COLO668 (cell line): Measurements from ENCODE around the gene ITGA11.

Experiments used
- DNase-seq: peaks from one replicate; lab custom pipeline; 2025; ENCODE audit not compliant: unreplicated experiment; lab: John Stamatoyannopoulos, UW

ITGA11 gene

DNA sequence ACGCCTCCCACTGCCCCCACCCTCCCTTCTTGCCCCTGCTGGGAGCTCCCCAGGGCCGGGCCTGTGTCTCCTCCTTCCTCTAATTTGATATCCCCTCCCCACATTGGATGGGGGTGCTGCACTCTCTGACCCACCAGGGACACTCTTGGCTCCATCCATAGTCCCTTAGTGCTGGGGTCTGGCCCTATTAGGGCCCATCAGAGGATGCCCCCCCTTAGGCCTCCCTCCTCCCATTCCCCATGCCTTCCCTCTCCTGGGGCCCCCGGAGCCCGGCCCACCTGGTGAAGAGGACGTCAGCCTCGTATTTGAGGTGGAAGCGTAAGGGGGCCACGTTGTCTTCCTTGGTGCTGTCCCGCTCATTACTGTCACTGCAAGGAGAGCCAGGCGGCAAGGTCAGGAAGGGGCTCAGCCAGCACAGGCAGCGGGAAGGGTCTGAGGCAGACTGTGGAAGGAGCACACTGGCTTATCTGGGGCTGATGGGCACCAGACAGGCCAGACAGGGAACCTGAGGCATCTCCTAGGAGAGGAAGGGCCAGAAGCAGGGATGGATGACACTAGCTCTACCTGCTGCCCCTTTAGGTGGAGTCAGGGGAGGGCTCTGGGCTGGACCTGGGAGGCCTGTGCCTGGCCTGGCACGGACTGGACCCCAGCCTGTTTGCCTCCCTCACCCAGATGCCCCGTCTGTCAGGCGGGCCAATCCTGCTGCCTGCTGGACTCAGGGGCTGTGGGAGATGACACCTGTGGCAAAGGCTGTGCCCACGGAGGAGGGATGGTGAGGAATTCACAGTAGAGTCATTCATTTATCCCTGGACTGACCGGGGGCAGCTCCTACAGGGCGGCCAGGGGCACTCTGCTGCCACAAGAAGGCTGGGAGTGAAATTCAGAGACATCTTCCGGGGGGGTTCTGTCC lies 118.2 kb downstream of the ITGA11 start:
- DNase-seq: no peak

DNA sequence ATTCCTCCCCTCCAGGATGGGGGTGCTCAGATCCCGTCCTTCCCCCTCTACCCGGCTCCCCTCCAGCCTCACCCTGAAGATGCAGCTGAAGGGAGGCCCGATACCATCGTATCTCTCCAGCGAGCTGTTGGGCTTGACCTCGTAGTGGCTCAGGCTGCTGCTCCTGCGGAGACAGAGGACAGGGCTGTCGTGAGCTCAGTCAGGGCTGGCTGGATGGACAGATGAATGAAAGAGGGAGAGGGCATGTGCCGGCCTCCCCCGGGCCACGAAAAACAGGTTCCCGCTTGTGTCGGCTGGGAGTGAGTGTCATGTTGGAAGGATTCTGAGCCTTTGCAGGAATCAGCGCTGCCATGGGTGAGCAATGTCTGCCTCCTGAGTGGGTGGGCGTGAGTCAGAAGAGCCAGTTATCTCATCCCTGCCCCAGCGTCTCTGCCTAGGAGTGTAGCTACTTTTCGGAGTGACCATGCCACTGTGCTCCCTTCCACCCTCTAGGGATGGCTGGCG lies 119.2 kb downstream of the ITGA11 start:
- DNase-seq: no peak

DNA sequence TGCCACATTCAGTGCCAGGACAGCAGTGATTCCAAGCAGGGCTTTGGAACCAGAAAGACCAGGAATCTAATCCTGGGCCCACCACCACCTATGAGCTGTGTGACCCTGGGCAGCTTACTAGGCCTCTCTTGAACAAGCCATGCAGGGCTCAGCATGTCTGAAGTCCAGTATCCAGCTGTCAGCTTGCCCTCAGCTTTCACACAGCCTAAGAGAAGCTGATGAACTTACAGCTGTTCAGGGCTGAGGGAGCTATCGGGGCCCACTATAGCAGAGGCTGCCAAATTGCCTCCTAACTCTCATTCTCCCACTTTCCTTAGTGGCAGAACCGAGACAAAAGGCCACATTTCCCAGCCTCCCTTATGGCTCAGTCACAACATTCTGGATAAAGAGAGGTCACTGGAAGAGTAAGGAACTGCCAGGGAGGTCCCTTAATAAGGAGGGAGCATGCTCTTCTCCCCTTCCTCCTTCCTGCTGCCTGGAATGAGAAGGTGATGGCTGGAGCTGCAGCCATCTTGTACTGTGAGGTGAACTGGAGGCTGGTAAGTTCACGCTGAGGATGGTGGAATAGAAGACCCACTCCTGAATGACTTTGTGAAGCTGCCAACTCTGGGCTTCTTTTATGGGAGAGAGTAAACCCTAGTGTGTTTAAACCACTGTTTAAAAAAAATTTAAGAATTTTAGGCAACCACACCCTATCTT lies 120.0 kb downstream of the ITGA11 start:
- no peak for DNase-seq

DNA sequence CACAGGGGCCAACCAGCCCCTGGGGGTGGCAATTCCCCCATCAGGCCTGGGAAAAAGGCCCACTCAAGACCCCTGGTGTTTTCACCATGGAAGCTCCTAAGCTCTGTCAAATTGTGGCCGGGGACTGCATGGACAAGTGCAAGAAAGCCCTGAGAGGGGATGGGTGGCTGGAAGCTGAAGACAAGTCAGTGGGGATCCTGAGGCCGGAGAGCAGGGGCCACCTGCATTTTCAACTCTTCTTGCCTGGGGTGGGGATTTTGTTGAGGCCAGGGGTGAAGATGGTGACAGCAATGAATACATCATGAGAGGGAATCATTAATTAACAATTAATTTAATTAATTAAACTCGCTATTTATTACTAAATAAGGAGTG lies 120.5 kb downstream of the ITGA11 start:
- no peak for DNase-seq

DNA sequence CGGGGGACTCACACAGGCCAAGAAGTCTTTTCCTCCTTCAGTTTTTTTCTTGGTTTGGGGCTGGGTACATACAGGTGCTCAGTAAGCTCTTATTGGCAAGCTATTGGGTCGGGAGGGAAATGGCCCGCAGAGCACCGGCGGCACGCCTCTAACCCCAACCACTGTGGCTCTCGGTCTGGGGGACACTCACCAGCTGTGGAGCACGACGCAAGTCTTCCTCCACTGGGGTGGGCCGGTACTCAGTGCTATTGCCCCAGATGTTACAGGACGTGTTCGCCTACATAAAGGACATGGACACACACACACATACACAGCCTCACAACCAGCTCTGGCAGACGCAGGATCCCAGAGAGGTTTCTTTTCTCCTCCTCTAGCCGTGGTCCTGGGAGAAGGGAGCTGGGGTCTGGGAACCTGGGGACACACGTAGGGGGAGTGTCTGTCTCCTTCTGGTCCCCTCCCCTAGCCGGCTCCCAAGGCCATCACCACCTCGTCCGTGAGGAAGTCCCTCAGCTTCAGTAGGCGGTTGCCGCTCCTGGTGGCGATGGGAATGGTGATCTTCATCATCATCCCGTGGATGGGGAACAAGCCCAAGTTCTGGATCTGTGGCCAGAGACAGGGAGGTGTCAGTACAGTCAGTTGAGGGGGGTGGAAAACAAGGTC lies 121.0 kb downstream of the ITGA11 start:
- no peak for DNase-seq

DNA sequence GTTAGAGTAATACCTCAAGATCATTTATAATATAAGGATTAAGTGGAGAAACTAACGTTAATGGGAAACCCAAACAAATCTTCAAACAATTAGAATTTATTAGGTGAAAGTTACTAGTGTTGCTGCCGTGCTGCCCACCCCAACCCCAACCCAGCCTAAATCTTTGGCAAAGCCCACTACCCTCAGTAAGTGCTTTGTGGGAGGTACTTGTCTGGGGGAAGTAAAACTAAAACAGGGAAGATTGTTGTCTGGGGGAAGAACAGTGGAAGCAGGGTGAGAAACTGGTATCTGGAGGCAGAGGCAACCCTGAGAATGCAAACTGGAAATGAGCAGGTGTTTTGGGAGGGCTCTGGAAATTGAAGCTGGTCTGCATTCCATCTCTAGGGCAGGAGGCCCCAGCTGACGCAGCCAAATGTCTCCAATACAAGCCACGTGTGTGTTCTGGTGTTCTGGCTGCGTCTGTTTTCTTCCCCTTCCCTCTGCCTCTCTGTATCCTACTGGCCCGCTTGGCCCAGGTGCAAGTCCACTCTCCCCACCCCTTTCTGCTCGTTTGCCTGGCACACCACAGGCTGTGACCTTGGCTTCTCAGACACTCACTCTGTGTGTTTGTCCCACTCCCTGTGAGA lies 121.7 kb downstream of the ITGA11 start:
- no peak for DNase-seq

DNA sequence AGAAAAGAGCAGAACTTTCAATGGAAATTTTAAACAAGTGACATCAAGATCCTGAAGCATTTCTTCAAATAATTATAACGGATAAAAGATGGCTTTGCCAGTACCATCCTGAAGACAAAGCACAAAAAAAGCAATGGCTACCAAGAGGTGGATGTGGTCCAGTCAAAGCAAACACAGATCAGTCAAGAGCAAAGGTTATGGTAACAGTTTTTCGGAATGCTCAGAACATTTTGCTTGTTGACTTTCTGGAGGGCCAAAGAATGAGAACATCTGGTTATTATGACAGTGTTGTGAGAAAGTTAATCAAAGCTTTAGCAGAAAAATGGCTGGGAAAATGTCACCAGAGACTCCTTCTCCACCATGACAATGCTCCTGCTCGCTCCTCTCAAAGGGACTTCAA lies 122.9 kb downstream of the ITGA11 start:
- DNase-seq: no peak

DNA sequence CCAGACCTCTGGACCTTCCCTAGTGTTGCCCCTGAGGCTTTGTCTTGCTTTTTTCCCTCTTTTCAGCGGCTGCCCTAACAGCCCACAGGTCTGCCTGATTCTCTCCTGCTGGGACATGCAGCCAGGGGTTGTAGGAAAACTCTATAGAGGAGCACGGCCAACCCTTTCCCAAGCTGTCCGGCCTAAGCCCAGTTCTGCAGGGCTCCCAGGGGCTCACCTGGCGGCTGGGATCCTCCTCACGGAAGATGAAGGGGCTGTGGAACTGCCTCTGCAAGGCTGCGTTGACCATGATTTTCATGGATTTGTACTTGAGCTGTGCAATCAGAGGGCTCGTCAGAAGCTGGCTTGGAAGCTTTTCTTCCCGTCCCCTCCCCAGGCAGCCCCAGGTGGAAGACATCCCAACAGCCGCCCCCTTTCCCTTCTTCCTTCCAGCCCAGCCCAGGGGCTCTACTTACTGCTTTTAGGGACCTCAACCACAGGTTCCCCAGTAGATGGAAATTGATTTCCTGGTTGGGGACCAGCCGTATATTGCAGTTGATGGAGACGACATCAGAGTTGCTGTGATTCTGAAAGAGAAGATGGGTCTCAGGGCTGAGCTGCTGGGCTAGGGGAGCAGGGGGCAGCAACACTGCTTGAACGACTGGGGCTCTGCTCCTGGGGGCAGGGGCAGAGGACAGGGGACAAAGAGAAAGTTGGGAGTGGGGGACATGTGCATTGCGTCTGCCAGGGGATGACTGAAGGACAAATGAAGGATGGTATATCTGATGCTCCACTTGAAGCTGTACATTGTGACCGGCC lies 124.6 kb downstream of the ITGA11 start:
- DNase-seq: no peak

DNA sequence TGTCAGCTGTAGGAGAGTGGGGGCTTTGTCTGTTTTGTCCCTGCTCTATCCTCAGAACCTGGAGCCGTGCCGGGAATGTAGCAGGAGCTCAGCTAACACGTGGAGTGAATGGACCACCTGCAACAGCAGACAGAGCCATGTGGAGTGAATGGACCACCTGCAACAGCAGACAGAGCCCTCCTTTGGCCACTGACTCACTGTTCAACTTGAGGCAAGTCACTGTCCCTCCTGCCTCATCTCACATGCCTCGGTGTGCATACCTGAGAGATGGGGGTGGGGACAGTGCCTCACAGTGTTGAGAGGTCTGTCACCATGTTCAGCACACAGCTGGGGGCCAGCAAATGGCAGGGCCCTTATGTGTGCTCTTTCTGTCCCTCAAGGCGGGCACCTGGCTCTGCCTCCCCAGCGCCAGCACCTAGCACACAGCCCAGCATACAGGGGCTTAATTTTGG lies 126.5 kb downstream of the ITGA11 start:
- DNase-seq: no peak

DNA sequence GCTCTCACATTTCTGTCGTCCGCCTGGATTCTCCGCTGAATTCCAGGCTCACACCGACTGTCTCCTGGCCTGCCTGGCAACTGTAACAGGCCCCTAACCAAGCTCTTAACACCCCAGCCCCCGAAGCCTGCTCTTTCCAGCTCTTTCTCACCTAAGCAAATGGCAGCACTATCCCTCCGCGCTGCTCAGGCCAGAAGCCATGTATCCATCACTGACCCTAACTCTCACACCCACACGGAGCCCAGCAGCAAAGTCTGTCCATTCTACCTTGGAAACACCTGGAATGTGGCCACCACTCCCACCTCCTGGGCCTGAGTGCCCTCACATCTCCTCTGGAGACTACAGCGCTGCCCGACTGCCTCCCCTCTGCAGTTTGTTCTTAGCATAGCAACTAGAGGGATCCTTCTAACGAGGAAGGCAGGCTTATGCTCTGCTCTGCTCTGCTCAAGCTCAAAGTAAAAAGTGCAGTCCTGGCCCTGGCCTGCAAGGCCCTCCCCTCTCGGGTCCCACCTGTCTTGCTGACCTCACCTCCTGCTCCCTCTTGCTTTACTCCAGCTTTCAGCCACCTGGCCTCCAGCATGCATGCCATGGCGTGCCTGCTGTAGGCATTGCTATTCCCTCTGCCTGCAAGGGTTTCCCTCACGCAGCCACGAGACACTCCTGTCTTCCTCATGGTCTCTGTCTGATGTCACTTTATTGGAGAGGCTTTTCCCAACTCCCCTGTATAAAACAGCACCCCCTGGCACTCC lies 127.2 kb downstream of the ITGA11 start:
- DNase-seq: no peak

DNA sequence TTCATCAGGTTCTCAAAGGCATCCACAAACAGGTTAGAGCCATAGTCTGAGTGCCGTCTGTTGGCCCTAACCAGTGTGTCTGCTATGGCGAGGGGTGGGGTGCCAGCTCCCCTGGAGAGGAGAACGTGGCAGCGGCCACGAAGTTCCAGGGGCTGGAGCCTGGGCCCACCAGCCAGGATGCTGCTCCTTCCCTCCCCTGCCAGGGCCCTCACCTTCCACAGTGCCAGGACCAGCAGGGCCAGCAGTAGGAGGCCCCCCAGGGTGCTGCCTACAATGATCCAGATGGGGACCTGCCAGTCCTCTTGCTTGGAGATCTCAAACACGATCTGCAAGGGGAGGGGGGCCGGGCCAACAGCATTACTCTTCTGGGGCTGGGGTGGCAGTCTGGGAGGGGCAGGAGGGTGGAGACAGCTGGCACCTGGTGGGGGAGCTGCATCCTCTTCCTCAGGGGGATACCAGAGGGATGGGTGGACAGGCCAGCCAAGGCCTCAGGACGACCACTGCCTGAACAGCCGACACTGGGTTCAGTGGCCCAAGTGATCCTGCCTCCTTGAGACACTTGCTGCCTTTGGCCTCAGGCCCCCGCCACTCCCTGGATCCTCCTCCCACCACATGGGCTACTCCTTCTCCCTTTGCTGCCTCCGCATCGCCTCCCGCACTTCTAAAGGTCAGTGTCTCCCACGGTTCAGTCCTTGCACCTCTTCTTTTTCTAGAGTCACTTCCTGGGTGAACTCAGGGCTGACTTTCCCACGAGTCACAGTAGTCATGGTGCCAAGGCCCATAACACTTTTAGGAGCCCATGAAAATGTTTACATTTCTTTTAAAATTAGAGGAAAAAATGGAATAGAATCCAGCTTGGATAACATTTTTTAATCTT lies 128.2 kb downstream of the ITGA11 start:
- DNase-seq: no peak

DNA sequence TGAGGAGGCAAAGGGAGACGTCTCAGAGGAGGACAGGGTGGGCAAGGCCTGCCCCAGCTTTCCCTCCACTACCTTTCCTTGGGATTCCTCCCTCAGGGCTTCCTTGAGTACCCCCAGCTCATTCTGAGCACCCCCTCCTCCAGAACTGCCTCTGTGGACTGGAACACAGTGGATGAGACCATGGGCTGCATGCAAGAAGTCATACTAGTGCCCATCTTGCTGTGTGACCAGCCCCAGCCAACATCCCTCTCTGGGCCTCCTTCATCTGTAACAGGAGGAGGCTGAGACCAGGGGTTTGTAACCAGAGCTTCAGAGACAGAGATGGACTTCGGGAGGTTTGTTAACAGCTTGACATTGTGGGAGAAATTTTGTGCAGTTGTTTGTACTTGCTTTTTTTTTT lies 128.8 kb downstream of the ITGA11 start:
- DNase-seq: no peak

DNA sequence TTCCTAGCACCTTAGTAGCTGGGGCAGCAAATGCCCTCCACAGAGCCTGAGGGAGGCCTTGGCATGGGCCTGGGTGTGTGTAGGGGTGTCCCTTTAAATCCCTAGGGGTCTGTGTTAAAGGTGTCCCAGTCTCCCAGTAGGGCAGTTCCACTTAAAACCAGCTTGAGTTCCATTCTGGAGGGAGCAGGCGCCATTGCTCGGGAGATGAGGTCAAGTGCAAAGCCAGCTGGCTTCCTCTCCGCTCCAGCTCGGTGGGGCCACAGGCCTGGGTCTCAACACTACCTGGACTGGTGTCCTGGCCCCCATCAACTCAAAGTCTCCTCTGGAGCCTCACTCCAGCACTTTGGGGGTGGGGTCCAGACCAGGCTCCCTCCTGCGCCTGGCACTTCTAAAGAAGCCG lies 129.2 kb downstream of the ITGA11 start:
- DNase-seq: no peak

DNA sequence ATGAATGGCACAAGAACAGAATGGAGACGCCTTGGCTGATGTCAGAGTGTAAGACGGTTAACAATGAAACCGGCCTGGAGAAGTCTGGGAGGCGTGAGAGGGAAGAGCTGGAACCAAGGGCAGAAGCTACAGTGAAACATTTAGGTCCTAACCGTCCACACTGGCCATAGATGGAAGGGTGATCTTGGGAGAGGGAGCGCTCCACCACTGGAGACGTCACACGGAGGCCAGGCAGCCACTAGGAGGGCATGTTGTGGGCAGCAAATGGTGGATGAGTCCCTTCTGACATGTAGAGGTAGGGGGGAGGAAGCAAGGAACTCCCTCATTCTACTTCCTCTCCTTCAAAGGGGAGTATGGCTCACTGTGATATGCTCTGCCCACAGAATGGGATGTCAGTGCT lies 130.7 kb downstream of the ITGA11 start:
- DNase-seq: no peak

DNA sequence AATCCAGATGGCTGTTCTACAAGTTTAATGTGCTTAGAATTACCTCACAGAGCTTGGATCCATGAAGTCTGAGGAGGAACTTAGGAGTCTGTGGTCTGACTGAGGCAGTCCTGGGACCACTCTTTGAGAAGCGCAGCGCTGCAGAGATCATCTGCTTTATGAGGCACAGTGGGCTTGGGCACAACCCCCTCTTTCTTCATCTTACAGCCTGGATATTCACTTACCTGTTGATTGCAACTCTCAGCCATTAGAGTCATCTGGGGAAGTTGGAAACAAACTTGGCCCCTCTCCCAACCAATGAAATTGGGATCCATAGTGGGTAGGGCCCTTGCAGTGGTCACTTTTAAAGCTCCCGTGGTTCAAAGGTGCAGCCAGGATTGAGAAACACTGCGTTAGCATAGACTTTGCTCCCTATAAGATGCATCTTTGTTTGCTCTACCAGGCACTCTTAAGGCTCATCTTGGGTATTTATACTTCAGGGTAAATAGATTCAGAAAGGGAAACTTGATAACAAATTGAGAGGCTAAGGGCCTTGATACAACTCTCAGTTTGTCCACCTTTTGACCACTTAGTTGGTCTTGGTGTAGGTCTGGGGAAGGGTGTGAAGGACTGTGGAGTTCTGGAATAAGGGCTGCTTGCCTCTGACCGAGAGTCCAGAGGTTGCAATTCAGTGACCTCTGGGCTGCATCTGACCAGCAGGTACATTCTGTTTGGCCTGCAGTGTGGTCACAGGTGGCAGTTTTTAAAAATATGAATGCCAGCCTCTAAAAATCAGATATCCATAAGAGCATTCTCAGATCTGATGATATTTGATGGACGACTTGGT lies 131.6 kb downstream of the ITGA11 start:
- DNase-seq: no peak

DNA sequence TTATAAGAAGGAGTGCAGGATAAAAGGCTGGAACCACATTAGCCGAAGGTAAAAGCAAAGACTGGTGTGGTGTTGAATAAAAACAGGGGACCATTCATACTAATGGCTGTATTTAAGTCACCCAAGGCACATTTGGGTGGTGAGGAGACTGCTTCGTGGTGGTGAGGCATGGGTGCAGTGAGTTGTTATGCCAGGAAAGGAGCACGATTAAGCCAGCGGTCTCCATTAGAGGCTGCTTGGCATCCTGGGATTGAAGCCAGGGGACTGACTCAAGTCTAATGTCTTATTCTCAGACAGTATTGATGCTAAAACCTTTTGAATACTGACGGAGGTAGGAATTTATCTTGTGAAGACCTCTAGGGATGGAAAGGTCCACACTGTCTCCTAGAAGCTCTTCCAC lies 132.5 kb downstream of the ITGA11 start:
- DNase-seq: no peak

DNA sequence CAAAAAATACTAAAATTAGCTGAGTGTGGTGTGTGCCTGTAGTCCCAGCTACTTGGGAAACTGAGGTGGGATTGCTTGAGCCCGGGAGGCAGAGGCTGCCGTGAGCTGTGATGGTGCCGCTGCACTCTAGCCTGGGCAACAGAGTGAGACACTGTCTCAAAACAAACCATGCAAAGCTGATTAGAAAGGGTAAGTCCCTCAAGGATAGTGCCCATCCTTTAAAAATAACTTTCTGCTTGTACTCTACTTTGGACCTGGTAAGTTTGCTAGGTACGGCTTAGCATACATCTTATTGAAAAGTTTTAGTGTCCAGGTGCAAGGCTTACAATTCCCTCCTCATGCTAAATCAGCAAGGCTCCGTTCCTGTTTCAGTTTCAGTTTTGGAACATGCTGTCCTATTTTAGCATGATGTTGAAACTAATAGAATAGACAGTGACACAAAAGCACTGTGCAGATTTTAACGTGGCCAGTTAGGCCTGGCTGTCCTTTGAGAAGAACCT lies 133.0 kb downstream of the ITGA11 start:
- DNase-seq: no peak

DNA sequence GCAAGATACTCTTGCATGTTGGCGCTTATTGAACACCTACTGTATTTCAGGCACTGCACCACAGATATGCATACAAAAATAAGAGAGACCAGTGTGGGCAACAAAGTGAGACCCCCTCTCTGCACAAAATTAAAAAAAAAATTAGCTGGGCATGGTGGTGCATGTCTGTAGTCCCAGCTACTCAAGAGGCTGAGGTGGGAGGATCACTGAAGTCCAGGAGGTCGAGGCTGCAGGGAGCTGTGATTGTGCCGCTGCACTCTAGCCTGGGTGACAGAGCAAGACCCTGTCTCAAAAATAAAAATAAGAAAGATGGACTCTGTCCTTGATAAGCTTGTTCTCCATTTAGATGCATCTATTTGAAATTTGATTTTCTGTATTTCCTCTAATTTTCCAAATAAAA lies 133.6 kb downstream of the ITGA11 start:
- no peak for DNase-seq
